Liver (tissue), 3 donors: ENCODE measurements around the gene BCLAF1.
"Not testable (repeated sequence)": the region's sequence is repeated elsewhere in the genome, so short reads cannot be mapped to it uniquely, and the experiment has no call there.

Experiments used
- RAD21 ChIP-seq, 2 donors: IDR thresholded peaks; 2 replicates each; pipeline ENCODE4 v1.6.1; 2016; ENCODE audit warnings: antibody characterized with exemption in 2 of 2, mild to moderate bottlenecking in 2 of 2
- TAF1 ChIP-seq: conservative IDR thresholded peaks from 2 replicates; pipeline ENCODE4 v1.6.1; 2016; ENCODE audit warnings: antibody characterized with exemption, mild to moderate bottlenecking
- TF ChIP-seq, protein P1 (sequence below): IDR thresholded peaks from 2 replicates; pipeline ENCODE4 v1.6.1; 2016; ENCODE audit warnings: antibody characterized with exemption, mild to moderate bottlenecking
- TF ChIP-seq, protein P2 (sequence below): fragments of 150-350 bp; IDR thresholded peaks from 2 replicates; pipeline ENCODE4 v1.5.1; 2017; ENCODE audit warnings: improper control_type of control experiment, low read depth, low read length; ENCODE audit not compliant: missing input control
- donor health status: healthy.
- donor health status: healthy.

DNA sequence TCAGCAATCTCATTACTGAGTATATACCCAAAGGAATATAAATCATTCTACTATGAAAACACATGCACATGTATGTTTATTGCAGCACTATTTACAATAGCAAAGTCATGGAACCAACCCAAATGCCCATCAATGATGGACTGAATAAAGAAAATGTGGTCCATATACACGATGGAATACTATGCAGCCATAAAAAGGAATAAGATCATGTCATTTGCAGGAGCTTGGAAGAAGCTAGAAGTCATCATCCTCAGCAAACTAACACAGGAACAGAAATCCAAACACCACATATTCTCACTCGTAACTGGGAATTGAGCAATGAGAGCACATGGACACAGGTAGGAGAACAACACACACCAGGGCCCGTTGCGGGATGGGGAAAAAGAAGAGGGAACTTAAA is 64.7 kb downstream of the BCLAF1 start:
- TF ChIP-seq, protein P1, sequence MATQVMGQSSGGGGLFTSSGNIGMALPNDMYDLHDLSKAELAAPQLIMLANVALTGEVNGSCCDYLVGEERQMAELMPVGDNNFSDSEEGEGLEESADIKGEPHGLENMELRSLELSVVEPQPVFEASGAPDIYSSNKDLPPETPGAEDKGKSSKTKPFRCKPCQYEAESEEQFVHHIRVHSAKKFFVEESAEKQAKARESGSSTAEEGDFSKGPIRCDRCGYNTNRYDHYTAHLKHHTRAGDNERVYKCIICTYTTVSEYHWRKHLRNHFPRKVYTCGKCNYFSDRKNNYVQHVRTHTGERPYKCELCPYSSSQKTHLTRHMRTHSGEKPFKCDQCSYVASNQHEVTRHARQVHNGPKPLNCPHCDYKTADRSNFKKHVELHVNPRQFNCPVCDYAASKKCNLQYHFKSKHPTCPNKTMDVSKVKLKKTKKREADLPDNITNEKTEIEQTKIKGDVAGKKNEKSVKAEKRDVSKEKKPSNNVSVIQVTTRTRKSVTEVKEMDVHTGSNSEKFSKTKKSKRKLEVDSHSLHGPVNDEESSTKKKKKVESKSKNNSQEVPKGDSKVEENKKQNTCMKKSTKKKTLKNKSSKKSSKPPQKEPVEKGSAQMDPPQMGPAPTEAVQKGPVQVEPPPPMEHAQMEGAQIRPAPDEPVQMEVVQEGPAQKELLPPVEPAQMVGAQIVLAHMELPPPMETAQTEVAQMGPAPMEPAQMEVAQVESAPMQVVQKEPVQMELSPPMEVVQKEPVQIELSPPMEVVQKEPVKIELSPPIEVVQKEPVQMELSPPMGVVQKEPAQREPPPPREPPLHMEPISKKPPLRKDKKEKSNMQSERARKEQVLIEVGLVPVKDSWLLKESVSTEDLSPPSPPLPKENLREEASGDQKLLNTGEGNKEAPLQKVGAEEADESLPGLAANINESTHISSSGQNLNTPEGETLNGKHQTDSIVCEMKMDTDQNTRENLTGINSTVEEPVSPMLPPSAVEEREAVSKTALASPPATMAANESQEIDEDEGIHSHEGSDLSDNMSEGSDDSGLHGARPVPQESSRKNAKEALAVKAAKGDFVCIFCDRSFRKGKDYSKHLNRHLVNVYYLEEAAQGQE, result not testable (repeated sequence)
- TF ChIP-seq, protein P2, sequence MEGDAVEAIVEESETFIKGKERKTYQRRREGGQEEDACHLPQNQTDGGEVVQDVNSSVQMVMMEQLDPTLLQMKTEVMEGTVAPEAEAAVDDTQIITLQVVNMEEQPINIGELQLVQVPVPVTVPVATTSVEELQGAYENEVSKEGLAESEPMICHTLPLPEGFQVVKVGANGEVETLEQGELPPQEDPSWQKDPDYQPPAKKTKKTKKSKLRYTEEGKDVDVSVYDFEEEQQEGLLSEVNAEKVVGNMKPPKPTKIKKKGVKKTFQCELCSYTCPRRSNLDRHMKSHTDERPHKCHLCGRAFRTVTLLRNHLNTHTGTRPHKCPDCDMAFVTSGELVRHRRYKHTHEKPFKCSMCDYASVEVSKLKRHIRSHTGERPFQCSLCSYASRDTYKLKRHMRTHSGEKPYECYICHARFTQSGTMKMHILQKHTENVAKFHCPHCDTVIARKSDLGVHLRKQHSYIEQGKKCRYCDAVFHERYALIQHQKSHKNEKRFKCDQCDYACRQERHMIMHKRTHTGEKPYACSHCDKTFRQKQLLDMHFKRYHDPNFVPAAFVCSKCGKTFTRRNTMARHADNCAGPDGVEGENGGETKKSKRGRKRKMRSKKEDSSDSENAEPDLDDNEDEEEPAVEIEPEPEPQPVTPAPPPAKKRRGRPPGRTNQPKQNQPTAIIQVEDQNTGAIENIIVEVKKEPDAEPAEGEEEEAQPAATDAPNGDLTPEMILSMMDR, result not testable (repeated sequence)
- not testable (repeated sequence) for TF ChIP-seq TAF1; RAD21 (IDR thresholded peaks at IDR 0.05)
